Right cardiac atrium (tissue), 5 donors: ENCODE results near the gene YPEL3. TPM values are rescaled to one million over a fixed set of nuclear protein-coding genes. Genes with fewer than 3 reads are reported as not detected.

Source experiments
- ATAC-seq, 2 donors: fragments of 200-7000 bp; cut with Tn5 transposase; one replicate each; pipeline versions ENCODE4 v1.8.0 to v1.9.1; 2020; ENCODE audit warnings: moderate library complexity in 2 of 2, mild to moderate bottlenecking in 1 of 2
- DNase-seq, 3 donors: peaks; one replicate each; pipeline ENCODE4 v3.0.0-alpha.2; 2020
- H3K27ac ChIP-seq: one replicate; pipeline ENCODE4 v1.5.1; 2013; ENCODE audit warnings: mild to moderate bottlenecking, low read length, control low read depth, moderate library complexity
- H3K27me3 ChIP-seq: one replicate; pipeline ENCODE4 v1.6.1; 2013; ENCODE audit not compliant: control insufficient read depth, insufficient read depth
- H3K4me1 ChIP-seq: one replicate; pipeline ENCODE4 v1.6.1; 2013; ENCODE audit warnings: low read length; ENCODE audit not compliant: control insufficient read depth, insufficient read depth
- H3K4me3 ChIP-seq: one replicate; pipeline ENCODE4 v1.5.1; 2013; ENCODE audit warnings: low read length, control low read depth
- H3K9me3 ChIP-seq: one replicate; pipeline ENCODE4 v1.6.1; 2013; ENCODE audit warnings: low read length; ENCODE audit not compliant: control insufficient read depth
- WGBS: extraction: QIAGEN DNeasy Blood & Tissue Kit; methylation state at CpG from one replicate; pipeline ENCODE4 v1.1.7; 2013; 5-methylcytosine and 5-hydroxymethylcytosine counted together
- intact Hi-C, 4 donors: fragments of 100-400 bp; cut with DNase I; formaldehyde crosslinking; loops; one replicate each; pipeline versions ENCODE4 v1.11.0 to v1.14.0; 2022 to 2023
- polyA plus RNA-seq: library from polyadenylated mRNA; stranded (reverse); fragments of 200-250 nt; gene quantifications from one replicate; pipeline ENCODE4 v1.2.3, GENCODE V29; 2013
- total RNA-seq, 4 donors: library from RNA; stranded (reverse); fragmentation: NEBNext Ultra II Directional; extraction: Animal tissue kit (Norgen Biotek cat#: 25700); gene quantifications; one replicate each; pipeline ENCODE4 v1.2.1, GENCODE V29; 2021
- donor health status: healthy with polysubstance abuse.
- donor health status: DM: no; HTN: yes; CAD: no.
- donor health status: DM: no; HTN: no; CAD: no.
- donor health status: DM: no; HTN: yes; CAD: no; lungs with severe emphysema.
- donor health status: DM: yes; HTN: yes; CAD: no.

YPEL3 gene
- total and polyA plus RNA-seq, 5 donors = 54.4 to 118 (median 71.8) TPM

DNA sequence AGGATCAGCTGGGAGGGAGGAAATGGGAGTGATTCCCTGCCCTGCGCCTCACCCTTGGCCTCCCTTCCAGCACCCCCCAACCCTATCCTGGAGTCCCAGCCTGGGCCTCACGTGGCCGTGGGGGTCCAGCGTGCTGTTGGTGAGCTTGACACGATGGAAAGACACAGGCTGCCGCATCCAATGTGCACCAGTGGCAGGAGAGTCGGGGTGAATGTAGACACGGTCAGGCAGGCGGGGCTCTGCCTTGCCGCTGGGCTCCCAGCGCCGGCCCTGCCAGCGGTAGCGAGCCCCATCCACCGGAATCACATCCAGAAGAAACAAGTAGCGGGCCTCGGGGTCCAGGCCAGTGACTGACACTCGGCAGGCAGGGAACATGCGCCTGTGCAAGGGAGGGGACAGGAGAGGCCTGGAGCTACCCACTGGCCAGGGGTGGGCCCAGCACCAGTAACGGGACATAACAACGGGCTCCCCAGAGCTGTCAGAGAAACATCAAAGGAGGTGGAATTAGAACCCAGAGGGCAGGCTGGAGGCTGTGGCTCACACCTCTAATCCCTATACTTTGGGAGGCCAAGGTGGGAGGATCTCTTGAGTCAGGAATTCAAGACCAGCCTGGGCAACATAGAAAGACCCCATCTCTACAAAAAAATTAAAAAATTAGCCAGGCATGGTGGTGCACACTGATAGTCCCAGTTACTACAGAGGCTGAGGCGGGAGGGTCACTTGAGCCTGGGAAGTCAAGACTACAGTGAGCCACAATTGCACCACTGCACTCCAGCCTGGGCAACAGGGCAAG, 7.0 kb downstream of the YPEL3 start:
- Histone ChIP-seq H3K4me1 (peaks cover 2% of the 10 kb centered on the region), H3K9me3 (no peaks in the 10 kb centered on the region), H3K27ac (no peak overlapping the region), H3K27me3 (no peaks in the 10 kb centered on the region), H3K4me3 (no peak overlapping the region)
- WGBS = 77% methylated on average over 22 of the region's 22 CpGs
- intact Hi-C loops = no loop called here
- ATAC-seq (no peak), DNase-seq (peak in 1 of 3 donors; percentile 53)

DNA sequence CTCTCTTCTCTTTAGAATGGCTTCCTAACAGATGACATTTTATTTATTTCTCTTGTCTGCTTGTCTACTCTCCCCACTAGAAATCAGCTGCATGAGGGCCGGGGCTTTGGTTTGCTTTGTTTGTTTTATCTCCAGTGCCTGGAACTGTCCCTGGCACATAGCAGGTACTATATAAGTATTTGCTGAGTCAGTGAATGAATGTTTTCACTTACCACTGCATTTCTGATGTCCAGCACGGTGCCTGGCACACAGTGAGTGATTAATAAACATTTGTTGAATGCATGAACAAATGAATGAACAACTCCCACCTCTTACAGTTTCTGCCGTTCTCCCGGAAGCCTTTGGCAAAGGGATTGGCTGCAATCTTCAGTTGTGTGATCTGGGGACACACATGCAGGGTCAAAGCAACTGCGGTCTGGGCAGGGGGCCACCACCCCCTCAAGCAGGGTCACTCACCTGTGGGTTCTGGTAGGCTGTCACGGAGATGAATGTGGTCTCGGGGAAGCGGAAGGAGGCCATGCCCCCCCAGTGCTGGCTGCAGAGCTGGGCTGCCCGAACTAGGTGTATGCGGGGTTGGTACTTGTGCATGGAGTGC, 7.7 kb downstream of the YPEL3 start:
- peak in 1 of 3 donors; percentile 46 for DNase-seq
- 76% methylated on average over 10 of the region's 10 CpGs for WGBS
- intact Hi-C loops = no loop called here
- no peaks in the 10 kb centered on the region for H3K4me1 ChIP-seq
- ATAC-seq = no peak
- H3K4me3 ChIP-seq = no peak overlapping the region
- no peak overlapping the region for H3K27ac ChIP-seq
- H3K9me3 ChIP-seq = no peaks in the 10 kb centered on the region
- no peaks in the 10 kb centered on the region for H3K27me3 ChIP-seq

- no peaks in the 10 kb centered on the region for H3K27me3 ChIP-seq
- no peak overlapping the region for H3K4me3 ChIP-seq
- ATAC-seq (no peak), DNase-seq (peak in 2 of 3 donors; percentile 42 to 57)
- H3K9me3 ChIP-seq = no peaks in the 10 kb centered on the region
- no peaks in the 10 kb centered on the region for H3K4me1 ChIP-seq
- no peak overlapping the region for H3K27ac ChIP-seq
- intact Hi-C loops = no loop called here
- WGBS = 87% methylated on average over 11 of the region's 11 CpGs
Observed at GRCh38 chr16:30087181-30087898, 8.7 kb downstream of the YPEL3 start.

DNA sequence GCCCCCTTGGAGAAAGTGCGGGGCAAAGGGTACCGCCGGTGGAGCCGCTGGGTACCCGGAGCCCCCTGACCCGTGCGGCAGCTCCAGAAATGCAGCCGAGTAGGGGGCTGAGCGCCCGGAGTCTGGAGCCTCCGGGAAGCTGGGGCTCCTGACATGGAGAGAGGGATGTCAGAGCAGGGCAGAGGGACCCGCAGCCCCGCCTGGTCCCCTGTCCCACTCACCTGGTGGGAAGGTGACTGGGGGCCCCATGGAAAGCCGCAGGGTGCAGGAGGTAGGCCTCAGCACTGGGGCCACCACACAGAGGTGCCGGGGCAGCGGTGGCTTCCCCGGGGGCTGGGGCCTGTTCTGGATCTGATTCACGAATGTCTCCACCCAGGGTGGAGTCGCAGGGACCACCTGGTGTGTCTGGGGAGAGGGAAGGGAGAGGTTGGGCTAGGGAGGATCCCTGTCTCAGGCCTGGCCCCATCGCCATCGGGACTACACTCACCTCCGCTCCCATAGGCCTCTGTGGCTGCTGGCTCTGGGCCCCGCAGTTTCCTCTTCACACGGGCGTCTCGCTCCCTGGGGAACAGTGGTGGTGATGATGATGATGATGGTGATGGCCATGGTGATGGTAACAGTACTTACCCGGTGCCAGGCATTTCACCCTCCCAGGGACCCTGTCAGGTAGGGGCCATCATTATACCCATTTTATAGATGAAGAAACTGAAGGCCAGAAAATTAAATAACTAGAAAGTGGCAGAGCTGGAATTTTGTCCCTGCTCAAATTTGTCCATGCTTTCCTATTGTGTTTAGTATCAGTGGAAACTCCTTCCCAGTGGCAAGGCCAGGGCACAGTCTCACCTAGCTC, 9.5 kb downstream of the YPEL3 start:
- Histone ChIP-seq H3K27ac (no peak overlapping the region), H3K27me3 (no peaks in the 10 kb centered on the region), H3K4me3 (no peak overlapping the region), H3K4me1 (no peaks in the 10 kb centered on the region), H3K9me3 (no peaks in the 10 kb centered on the region)
- ATAC-seq (no peak), DNase-seq (peak in 2 of 3 donors; percentile 51 to 53)
- 77% methylated on average over 27 of the region's 27 CpGs for WGBS
- intact Hi-C loops = no loop called here

GRCh38 chr16:30085820-30086219, 10.2 kb downstream of the YPEL3 start:
- intact Hi-C loops = no loop called here
- H3K9me3 ChIP-seq = no peaks in the 10 kb centered on the region
- no peak for ATAC-seq
- DNase-seq = peak in 2 of 3 donors; percentile 46 to 62
- no peak overlapping the region for H3K4me3 ChIP-seq
- no peak overlapping the region for H3K27ac ChIP-seq
- 66% methylated on average over 6 of the region's 6 CpGs for WGBS
- H3K4me1 ChIP-seq = no peaks in the 10 kb centered on the region
- no peaks in the 10 kb centered on the region for H3K27me3 ChIP-seq

DNA sequence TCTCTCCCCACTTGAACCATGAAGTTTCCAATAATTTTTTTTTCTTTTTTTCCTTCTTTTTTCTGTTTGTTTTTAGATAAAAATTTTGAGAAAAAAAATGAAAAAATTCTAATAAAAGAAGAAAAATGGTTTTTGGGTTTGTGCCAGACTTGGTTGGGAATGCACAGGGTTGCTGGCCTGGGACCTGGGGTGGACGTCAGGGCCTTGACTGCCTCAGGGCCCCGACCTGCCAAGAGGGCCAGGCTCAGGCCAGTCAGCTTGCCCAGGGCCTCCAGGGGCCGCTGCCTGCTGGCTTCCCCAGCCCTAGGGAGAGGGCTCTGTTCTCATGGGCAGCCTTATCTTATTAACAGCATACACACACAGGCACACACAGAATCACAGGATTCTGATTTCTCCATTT, 10.8 kb downstream of the YPEL3 start:
- no peak overlapping the region for H3K4me3 ChIP-seq
- intact Hi-C loops = no loop called here
- H3K4me1 ChIP-seq = no peaks in the 10 kb centered on the region
- ATAC-seq (peak; percentile 53 to 70), DNase-seq (peak; percentile 75 to 88 (median 87))
- H3K27ac ChIP-seq = peak overlapping the region; percentile 12
- no peaks in the 10 kb centered on the region for H3K27me3 ChIP-seq
- WGBS = 55% methylated on average over 3 of the region's 3 CpGs
- no peaks in the 10 kb centered on the region for H3K9me3 ChIP-seq

- ATAC-seq (peak; percentile 63 to 67), DNase-seq (peak; percentile 83 to 91 (median 91))
- intact Hi-C loops = no loop called here
- Histone ChIP-seq H3K9me3 (no peaks in the 10 kb centered on the region), H3K27ac (no peak overlapping the region), H3K4me1 (no peaks in the 10 kb centered on the region), H3K4me3 (no peak overlapping the region), H3K27me3 (no peaks in the 10 kb centered on the region)
- 54% methylated on average over 17 of the region's 17 CpGs for WGBS
Observed at GRCh38 chr16:30084816-30085159, 11.2 kb downstream of the YPEL3 start.

GRCh38 chr16:30084096-30084815, 11.8 kb downstream of the YPEL3 start:
- intact Hi-C loops = no loop called here

DNA sequence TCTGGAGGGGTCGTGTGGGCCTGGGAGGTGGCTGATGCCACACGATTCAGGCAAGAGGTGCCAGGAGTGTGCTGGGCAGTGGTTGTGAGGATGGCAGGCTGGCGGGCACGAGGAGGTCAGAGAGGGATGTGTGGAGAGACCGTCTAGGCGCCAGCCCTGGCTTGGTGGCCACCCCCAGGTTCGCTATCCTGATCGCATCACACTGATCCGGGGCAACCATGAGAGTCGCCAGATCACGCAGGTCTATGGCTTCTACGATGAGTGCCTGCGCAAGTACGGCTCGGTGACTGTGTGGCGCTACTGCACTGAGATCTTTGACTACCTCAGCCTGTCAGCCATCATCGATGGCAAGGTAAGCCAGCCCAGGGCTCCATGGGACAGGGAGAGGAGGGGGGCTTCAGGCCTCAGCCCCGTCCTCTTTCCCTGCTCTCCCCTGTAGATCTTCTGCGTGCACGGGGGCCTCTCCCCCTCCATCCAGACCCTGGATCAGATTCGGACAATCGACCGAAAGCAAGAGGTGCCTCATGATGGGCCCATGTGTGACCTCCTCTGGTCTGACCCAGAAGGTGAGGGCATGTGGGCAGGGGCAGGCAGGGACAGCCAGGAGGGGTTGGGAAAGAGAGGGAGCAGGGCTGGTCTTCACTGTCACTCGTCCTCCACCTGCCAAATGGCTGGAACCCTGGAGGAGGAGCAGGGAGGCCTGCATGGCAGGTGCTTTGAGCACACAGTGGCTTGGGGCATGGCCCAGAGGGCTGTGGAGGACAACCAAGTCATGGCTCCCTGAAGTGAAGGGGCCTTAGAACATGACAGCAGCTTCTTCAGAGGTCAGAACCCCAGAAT, 12.6 kb downstream of the YPEL3 start:
- Histone ChIP-seq H3K27me3 (no peaks in the 10 kb centered on the region), H3K4me3 (no peak overlapping the region), H3K4me1 (no peaks in the 10 kb centered on the region), H3K9me3 (no peaks in the 10 kb centered on the region), H3K27ac (no peak overlapping the region)
- intact Hi-C loops = no loop called here
- 91% methylated on average over 24 of the region's 24 CpGs for WGBS
- DNase-seq (peak in 2 of 3 donors; percentile 50 to 52), ATAC-seq (no peak)

More at GRCh38 chr16:30084096-30084815, 11.8 kb downstream of the YPEL3 start:
- H3K9me3 ChIP-seq = no peaks in the 10 kb centered on the region
- no peaks in the 10 kb centered on the region for H3K27me3 ChIP-seq
- H3K4me3 ChIP-seq = no peak overlapping the region
- peak in 2 of 3 donors; percentile 25 to 56 for DNase-seq
- peak; percentile 1 for ATAC-seq
- no peaks in the 10 kb centered on the region for H3K4me1 ChIP-seq
- WGBS = 78% methylated on average over 18 of the region's 18 CpGs
- no peak overlapping the region for H3K27ac ChIP-seq
